GM12873 (cell line): Measurements from ENCODE around the gene AMDHD2.

Source experiments
- CTCF ChIP-seq: IDR thresholded peaks from 2 replicates; pipeline ENCODE4 v1.5.1; 2012; ENCODE audit warnings: low read depth, mild to moderate bottlenecking, moderate library complexity, low read length, control low read depth; ENCODE audit not compliant: insufficient read depth; ENCODE audit errors: missing control alignments

AMDHD2 gene

GRCh38 chr16:2517954-2518605 lies 2.1 kb upstream of the AMDHD2 start:
- TF ChIP-seq CTCF, result no peak

- TF ChIP-seq CTCF, result no peak
These were observed 1.1 kb upstream of the AMDHD2 start for GRCh38 chr16:2518823-2519710.

- TF ChIP-seq CTCF, result no peak
These were observed 475 bp upstream of the AMDHD2 start for GRCh38 chr16:2519711-2520080.

- no peak for TF ChIP-seq CTCF
These were observed 787 bp downstream of the AMDHD2 start for GRCh38 chr16:2520784-2521531.

GRCh38 chr16:2523801-2524231 lies 3.6 kb downstream of the AMDHD2 start:
- TF ChIP-seq CTCF, result no peak

- no peak for TF ChIP-seq CTCF
These were observed 4.3 kb downstream of the AMDHD2 start for GRCh38 chr16:2524339-2524938.
